Activated CD4-positive, alpha-beta T cell treated with anti-CD3 and anti-CD28 coated beads, Interleukin-10, Interleukin-2, amounts not matched to agents 100 ng/mL and 50 ng/mL, durations not matched to agents 16 hours and 8 hours (primary cell): ENCODE results near the gene IFT172.
A peak's percentile ranks its signal among the peaks of the same experiment; 100 is the strongest.
"Not testable (repeated sequence)": the region's sequence is repeated elsewhere in the genome, so short reads cannot be mapped to it uniquely, and the experiment has no call there.

ENCODE experiments used
- DNase-seq: peaks from one replicate; pipeline ENCODE4 v3.0.0-alpha.2; 2020

The IFT172 gene

DNA sequence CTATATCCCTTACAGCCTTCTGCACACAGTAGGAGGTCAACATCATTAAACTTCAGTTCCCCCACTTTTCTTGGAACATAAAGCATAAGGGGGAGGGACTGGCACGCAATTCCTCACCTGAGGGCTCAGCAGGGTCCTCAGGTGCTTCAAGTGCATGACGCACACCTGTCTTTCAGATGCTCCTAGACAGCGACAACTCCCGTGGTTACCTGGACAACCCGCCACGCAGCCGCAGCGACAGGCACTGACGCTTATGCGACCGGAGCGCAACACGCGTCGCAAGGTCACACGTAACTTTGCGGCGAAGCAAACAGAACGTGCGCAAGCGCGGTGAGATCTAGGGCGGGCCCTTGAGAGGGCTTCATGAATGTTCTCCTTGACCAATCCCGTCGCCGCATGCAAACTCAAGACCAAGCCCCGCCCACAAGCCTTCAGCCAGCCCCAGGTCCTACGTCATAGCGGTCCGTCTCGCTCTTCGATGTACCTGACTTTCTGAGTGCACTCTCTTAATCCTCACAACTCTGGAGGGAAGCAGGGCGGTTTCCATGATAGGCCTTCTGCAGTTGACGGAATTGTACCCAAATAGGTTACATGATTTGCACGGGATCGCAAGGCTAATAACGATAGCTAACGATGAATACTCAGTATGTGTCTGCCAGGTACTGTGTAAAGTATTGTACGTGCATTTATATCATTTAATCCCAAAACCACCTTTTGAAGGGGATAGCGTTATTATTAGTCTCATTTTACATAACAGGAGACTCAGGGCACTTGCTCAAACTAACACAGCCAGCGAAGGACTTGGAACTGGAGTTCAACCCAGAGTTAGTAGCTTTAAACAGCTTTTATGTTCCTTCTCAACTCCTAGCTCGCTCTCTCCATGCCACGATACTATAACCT lies at the start of gene IFT172:
Gene IFT172 (minus strand): TSS at position 246 of the 900 bp plus-strand sequence. CDS start 90 bp downstream, at position 156.
- peak; percentile 99 for DNase-seq

GRCh38 chr2:27538839-27539450 lies 49.4 kb upstream of the IFT172 start:
- not testable (repeated sequence) for DNase-seq

GRCh38 chr2:27537287-27537686 lies 47.7 kb upstream of the IFT172 start:
- DNase-seq = no peak

GRCh38 chr2:27531983-27532382 lies 42.4 kb upstream of the IFT172 start:
- no peak for DNase-seq

DNA sequence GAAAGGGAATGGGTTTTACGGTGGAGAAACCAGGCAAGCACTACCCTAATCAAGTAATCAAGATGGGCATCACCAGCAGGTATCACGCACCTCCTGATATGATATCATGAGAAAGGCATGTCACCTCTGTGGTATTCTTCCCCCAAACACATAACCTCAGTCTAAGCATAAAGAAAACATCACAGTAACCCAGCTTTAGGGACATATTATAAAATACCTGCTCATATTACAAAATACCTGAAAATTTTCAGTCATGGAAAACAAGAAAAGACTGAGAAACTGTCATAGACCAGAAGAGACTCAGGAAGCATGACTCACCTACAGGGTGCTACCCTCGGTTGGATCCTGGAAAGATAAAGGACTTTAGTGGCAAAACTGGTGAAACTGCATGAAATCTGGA lies 37.6 kb upstream of the IFT172 start:
- no peak for DNase-seq

DNA sequence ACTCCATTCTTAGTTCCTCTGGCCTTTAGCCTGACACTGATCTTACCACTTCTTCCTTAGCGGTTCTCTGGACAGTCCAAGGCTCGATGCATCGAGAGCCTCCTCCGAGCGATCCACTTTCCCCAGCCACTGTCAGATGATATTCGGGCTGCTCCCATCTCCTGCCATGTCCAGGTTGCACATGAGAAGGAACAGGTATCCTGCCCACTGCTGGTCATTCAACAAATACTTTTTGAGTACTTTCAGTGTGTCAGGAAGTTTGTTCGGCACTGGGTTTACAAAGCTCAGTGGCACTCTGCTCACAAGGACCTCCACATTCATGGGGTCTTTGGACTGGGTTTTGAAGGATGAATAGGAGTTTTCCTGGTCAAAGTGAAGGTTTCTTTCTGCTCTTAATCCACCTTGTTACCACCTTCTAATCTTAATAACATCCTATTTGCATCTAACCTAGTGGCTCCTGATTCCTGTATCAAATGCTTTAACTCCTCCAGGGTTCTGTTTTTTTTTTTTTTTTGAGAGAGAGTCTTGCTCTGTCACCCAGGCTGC lies 32.9 kb upstream of the IFT172 start:
- DNase-seq = no peak

DNA sequence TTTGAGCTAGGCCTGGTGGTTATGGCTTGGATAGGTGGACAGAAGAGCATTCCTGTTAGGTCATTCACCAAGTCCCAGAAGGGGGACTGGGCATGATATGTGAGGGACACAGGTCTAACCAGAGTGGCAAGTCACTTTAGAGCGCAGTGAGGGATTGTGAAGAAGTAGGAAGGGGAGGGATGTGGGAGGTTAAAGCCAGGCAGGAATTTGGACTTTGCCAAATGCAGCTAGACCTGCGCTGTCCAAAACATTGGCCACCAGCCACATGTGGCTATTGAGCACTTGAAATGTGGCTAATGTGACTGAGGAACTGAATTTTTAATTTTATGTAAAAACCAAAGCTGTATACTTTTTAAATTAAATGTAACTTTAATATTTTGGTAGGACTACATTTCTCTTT lies 30.8 kb upstream of the IFT172 start:
- no peak for DNase-seq

GRCh38 chr2:27518782-27519113 lies 29.2 kb upstream of the IFT172 start:
- no peak for DNase-seq

- no peak for DNase-seq
These were observed 28.7 kb upstream of the IFT172 start for GRCh38 chr2:27518113-27518781.

GRCh38 chr2:27509326-27509725 lies 19.8 kb upstream of the IFT172 start:
- DNase-seq = no peak

- DNase-seq = no peak
These were observed 17.8 kb upstream of the IFT172 start for GRCh38 chr2:27507293-27507692.

GRCh38 chr2:27506587-27506986 lies 17.0 kb upstream of the IFT172 start:
- no peak for DNase-seq

- no peak for DNase-seq
These were observed 12.6 kb upstream of the IFT172 start for GRCh38 chr2:27502142-27502541.

GRCh38 chr2:27501042-27501441 lies 11.5 kb upstream of the IFT172 start:
- DNase-seq = no peak

DNA sequence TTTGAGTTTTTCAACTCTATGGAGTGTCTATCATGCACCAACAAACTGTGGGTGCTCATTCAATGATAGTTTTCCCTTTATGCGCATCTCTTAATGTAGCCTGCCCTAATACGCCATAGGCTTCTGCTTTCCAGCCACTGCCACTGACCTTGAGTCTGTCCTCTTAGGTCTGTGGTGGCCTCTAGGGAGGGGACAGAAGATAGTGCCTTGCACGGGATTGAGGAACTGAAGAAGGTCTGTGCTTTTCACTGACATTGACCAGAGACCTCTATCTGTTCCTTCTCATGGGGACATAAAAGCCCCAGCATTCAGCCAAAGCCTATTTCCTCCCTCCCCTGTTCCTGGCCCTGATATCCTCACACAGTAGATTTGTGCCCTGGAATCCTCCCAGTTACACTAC lies 9.4 kb upstream of the IFT172 start:
- no peak for DNase-seq

DNA sequence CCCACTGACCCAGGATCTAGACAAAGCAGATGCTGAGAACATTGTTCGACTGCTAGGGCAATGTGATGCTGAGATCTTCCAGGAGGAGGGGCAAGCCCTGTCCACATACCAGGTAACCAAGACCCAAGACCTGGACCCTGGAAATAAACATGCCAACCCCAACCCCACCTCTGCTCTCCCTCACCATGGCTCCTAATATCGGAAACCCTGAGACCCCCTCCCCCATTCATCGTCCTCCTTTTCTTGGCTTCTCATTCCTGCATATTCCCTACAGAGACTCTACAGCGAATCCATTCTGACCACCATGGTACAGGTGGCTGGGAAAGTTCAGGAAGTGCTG lies 7.7 kb upstream of the IFT172 start:
- DNase-seq = no peak

DNA sequence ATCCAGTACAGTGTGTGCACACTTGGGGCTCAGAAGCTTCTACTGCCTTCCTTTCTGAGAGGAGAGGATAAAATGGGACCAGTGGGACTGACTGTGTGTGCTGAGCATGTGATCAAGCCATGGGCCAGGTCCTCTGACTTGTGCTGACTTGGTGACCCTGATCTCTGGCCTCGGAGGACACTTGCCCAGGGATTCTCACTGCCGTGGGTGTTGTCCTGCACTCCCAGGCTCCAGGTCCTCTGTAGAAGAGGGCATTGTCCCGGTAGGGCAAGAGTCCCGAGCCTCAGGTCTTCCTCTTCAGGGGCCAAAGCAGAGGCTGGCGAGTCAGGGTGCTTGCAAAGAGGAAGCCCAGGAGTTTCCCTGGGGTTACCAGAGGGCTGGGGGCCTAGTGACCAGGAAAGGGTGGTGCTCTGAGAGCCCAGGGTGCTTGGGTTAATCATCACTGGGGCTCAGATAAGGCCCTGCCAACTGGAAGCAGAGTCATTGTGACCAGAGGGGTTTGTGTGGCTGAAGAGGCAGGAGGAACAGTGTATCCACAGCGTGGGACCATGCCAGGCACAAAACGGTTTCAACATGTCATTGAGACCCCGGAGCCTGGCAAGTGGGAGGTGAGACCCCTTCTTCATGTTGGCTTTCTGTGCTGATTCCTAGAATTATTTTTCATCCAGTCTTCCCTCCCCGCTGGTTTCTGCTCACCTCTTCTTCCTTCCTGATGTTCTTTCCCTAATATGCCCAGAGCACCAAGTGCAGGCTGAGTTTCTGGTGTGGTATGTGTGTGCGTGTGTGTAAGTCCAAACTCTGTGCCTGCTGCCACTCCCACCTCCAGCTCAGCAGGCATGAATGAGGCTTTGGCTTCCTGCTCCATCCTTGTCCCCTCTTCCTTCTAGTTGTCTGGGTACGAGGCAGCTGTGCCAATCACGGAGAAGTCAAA lies 7.1 kb upstream of the IFT172 start, which contains the start of gene GCKR:
Gene GCKR (plus strand): TSS at position 483 of the 931 bp plus-strand sequence. CDS start 66 bp downstream, at position 549.
- no peak for DNase-seq

DNA sequence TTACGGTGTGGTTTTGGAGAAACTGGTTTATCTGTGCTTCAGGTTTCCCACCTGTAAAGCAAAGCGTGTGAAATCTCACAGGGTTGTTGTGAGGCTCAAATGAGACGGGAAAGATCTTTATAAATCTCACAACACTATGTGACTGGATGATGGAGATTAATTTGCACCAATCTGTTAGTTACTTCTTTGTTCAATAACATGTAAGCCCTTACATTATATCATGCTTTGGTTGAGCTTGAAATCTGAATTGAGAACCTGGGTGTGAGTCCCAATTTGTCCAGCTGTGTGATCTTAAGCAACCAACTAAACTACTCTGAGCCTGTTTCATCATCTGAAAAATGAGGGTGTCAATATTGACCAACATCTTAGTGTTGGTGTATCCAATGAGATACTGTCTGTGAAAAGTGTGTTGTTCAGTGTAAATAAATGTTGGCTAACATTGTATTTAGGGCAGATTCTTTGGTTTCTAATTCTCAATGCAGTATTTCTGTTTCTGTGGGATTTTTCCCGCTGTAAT lies 6.4 kb upstream of the IFT172 start:
- no peak for DNase-seq

DNA sequence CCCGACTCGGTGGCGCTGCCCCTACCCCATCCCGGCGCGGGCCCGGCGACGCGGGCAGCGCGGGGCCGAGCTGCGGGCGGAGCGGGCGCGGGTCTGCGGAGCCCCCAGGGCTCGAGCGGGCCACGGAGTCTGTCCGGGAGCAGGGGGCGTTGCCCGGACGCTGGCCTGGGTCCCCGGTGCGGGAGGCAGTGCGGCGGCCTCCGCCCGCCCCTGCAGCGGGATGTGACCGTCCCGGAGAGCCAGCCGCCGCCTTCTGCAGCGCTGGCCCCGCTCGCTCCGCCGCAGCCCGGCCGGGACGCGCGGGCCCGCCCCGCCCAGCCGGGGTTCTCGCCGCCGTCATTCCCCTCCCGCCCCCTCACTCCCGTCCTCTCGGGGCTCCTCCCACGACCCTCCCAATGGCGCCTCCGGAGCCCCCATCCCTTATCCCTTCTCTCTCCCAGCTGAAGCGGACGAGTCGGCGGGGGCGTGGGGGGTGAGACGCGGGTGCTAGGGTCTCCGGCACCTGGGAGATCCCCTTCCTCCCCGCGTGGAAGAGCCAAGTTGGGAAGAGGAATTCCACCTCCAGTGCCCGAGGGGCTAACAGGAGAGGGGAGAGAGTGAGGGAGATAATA lies 5.5 kb upstream of the IFT172 start, which contains the start of gene FNDC4:
Gene FNDC4 (minus strand): TSS at position 257 of the 611 bp plus-strand sequence. CDS start 521 bp downstream, outside the sequence.
- DNase-seq = no peak

DNA sequence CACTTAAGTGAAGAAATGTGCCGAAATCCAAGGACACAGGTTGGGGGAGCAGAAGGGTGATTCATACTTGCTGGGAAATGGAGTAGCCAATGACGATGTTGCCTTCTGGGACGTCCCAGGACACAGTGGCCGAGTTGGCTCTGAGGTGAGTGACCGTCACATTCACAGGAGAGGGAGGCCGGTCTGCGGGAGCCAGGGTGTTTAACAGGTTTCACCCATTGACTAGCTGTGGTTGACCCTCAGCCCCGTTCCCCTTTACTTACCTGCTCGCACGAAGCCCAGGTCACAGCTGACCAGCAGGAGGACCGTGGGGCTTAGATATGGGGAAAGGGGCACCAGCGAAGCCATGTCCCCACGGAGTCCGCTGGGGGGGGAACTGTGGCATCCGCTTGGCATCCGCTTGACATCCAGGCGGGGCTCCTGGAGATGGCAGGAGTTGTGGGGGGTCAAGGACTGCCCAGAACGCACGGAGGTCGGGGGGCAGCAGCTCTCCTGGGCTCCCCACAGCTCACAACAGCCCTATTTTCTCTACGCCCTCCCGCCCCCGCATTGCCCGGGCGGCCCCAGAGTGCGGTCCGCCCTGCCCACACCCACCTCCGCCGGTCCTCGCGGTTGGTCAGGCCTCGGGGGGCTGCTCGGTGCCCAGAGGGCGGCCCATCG lies 4.9 kb upstream of the IFT172 start:
- DNase-seq = no peak

GRCh38 chr2:27493948-27494283 lies 4.4 kb upstream of the IFT172 start:
- DNase-seq = no peak
